ES-I3 (cell line): ENCODE data around the gene PLXNA3.

ENCODE experiments used
- H3K36me3 ChIP-seq: 2 replicates; pipeline ENCODE4 v1.6.1; 2013; ENCODE audit warnings: mild to moderate bottlenecking, low read length, control low read depth, moderate library complexity; ENCODE audit not compliant: insufficient read depth
- H3K4me1 ChIP-seq: 2 replicates; pipeline ENCODE4 v1.6.1; 2013; ENCODE audit warnings: mild to moderate bottlenecking, control low read depth, low read length; ENCODE audit not compliant: insufficient read depth
- H3K9ac ChIP-seq: 2 replicates; pipeline ENCODE4 v1.6.1; 2013; ENCODE audit warnings: low read depth, mild to moderate bottlenecking, low read length, moderate library complexity
- H3K9me3 ChIP-seq: 2 replicates; pipeline ENCODE4 v1.6.1; 2013; ENCODE audit warnings: mild to moderate bottlenecking, low read length, moderate library complexity; ENCODE audit not compliant: control insufficient read depth, insufficient read depth

PLXNA3 gene

GRCh38 chrX:154458954-154459778 is 1.1 kb downstream of the PLXNA3 start:
- Histone ChIP-seq H3K4me1 (no peaks in the 10 kb centered on the region; the same call in 1 of the 2 replicates), H3K9me3 (no peaks in the 10 kb centered on the region), H3K9ac (peak overlapping the region; percentile 44; the same call in 1 of the 2 replicates), H3K36me3 (no peaks in the 10 kb centered on the region)

GRCh38 chrX:154459832-154460231 is 1.8 kb downstream of the PLXNA3 start:
- H3K9me3 ChIP-seq = no peaks in the 10 kb centered on the region
- H3K36me3 ChIP-seq = no peaks in the 10 kb centered on the region
- H3K4me1 ChIP-seq = no peaks in the 10 kb centered on the region; the same call in 1 of the 2 replicates
- no peak overlapping the region for H3K9ac ChIP-seq

- no peaks in the 10 kb centered on the region for H3K36me3 ChIP-seq
- no peaks in the 10 kb centered on the region; the same call in 1 of the 2 replicates for H3K4me1 ChIP-seq
- no peak overlapping the region for H3K9ac ChIP-seq
- no peaks in the 10 kb centered on the region for H3K9me3 ChIP-seq
These were observed 2.2 kb downstream of the PLXNA3 start for GRCh38 chrX:154460326-154460725.

DNA sequence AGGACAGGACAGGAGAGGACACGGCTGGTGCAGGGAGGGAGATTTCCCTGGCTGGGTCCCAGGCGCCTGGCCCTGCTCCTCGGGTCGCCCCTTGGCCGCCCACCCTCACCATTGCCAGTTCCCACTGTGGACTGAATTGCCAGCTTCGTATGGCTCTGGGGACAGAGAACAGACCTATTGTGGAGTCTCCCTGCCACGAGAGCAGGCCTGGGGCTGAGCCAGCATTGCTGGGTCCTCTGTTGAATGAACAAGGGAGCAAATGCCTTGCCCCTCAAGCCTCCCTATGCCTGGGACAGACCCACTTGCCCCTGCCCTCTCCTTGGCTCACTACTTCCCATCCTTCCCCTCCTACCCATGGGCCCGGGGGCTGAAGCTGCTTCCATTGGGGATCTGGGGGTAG is 4.3 kb downstream of the PLXNA3 start:
- Histone ChIP-seq H3K9me3 (no peaks in the 10 kb centered on the region), H3K4me1 (no peaks in the 10 kb centered on the region; the same call in 1 of the 2 replicates), H3K9ac (no peak overlapping the region), H3K36me3 (no peaks in the 10 kb centered on the region)

DNA sequence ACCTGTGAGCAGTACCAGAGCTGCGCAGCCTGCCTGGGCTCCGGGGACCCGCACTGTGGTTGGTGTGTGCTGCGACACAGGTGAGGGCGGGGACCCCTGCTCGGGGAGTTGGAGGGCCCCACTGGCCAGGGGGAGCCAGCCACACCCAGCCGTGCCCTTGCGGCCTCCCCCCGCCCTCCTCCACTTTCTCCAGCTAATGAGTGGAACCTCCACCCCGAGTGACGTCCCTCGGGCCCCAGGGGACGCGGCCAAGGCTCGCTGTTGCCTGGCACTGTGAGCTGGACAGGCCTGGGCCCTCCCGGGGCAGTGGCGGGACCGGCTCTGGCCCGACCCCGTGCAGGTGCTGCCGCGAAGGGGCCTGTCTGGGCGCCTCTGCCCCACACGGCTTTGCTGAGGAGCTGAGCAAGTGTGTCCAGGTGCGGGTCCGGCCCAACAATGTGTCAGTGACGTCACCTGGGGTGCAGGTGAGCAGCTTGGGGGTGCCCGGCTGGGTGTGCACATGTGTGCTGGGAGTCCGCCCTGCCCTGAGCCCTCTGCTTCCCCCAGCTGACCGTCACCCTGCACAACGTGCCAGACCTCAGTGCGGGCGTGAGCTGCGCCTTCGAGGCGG is 5.6 kb downstream of the PLXNA3 start:
- H3K36me3 ChIP-seq = no peaks in the 10 kb centered on the region
- H3K9me3 ChIP-seq = no peaks in the 10 kb centered on the region
- H3K9ac ChIP-seq = no peak overlapping the region
- H3K4me1 ChIP-seq = no peaks in the 10 kb centered on the region; the same call in 1 of the 2 replicates

GRCh38 chrX:154464806-154465365 is 6.8 kb downstream of the PLXNA3 start:
- H3K36me3 ChIP-seq = no peaks in the 10 kb centered on the region; the same call in 1 of the 2 replicates
- H3K9me3 ChIP-seq = no peaks in the 10 kb centered on the region
- H3K4me1 ChIP-seq = no peaks in the 10 kb centered on the region
- no peak overlapping the region for H3K9ac ChIP-seq

- no peaks in the 10 kb centered on the region; the same call in 1 of the 2 replicates for H3K36me3 ChIP-seq
These were observed 7.5 kb downstream of the PLXNA3 start for GRCh38 chrX:154465601-154466000.

GRCh38 chrX:154466036-154466435 is 8.0 kb downstream of the PLXNA3 start:
- Histone ChIP-seq H3K4me1 (no peaks in the 10 kb centered on the region), H3K36me3 (no peaks in the 10 kb centered on the region; the same call in 1 of the 2 replicates), H3K9me3 (no peaks in the 10 kb centered on the region), H3K9ac (no peak overlapping the region)

More at GRCh38 chrX:154465601-154466000, 7.5 kb downstream of the PLXNA3 start:
- H3K4me1 ChIP-seq = no peaks in the 10 kb centered on the region
- no peaks in the 10 kb centered on the region for H3K9me3 ChIP-seq
- no peak overlapping the region for H3K9ac ChIP-seq

GRCh38 chrX:154466907-154467306 is 8.8 kb downstream of the PLXNA3 start:
- H3K36me3 ChIP-seq = no peaks in the 10 kb centered on the region; the same call in 1 of the 2 replicates
- H3K4me1 ChIP-seq = no peaks in the 10 kb centered on the region
- H3K9me3 ChIP-seq = no peaks in the 10 kb centered on the region
- no peak overlapping the region for H3K9ac ChIP-seq

DNA sequence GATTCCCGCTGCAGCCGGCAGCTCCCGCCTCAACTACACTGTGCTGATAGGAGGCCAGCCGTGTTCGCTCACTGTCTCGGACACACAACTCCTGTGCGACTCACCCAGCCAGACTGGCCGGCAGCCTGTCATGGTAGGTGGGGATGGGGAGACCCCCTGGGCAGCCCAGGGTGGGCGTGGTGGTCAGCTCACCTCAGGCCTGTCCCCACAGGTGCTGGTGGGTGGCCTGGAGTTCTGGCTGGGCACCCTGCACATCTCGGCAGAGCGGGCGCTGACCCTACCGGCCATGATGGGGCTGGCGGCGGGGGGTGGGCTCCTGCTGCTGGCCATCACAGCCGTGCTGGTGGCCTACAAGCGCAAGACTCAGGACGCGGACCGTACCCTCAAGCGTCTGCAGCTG is 9.5 kb downstream of the PLXNA3 start:
- Histone ChIP-seq H3K9ac (no peak overlapping the region), H3K4me1 (no peaks in the 10 kb centered on the region), H3K36me3 (no peaks in the 10 kb centered on the region; the same call in 1 of the 2 replicates), H3K9me3 (no peaks in the 10 kb centered on the region)

DNA sequence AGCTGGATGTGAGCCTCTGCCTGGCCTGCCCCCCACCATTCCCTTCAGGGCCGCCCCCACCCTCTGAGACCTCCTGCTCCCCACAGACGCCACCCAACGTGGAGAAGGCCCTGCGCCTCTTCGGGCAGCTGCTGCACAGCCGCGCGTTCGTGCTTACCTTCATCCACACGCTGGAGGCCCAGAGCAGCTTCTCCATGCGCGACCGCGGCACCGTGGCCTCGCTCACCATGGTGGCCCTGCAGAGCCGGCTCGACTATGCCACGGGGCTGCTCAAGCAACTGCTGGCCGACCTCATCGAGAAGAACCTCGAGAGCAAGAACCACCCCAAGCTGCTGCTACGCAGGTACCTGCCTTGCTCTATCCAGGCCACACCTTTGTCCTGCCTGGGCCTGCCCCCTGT is 10.1 kb downstream of the PLXNA3 start:
- H3K9me3 ChIP-seq = no peaks in the 10 kb centered on the region
- H3K36me3 ChIP-seq = no peaks in the 10 kb centered on the region; the same call in 1 of the 2 replicates
- no peaks in the 10 kb centered on the region for H3K4me1 ChIP-seq
- H3K9ac ChIP-seq = no peak overlapping the region

DNA sequence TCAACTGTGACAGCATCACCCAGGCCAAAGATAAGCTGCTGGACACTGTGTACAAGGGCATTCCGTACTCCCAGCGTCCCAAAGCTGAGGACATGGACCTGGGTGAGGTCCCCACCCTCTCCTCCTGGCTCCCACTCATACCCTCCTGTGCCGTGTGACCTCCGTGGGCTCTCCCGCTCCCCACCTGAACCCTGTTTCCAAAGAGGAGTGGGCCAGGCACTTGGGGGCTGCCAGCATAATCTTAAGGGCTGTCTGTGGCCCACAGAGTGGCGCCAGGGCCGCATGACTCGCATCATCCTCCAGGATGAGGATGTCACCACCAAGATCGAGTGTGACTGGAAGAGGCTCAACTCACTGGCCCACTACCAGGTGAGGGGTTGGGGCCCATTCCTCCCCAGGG is 11.0 kb downstream of the PLXNA3 start:
- no peak overlapping the region for H3K9ac ChIP-seq
- H3K4me1 ChIP-seq = no peaks in the 10 kb centered on the region
- no peaks in the 10 kb centered on the region for H3K9me3 ChIP-seq
- H3K36me3 ChIP-seq = no peaks in the 10 kb centered on the region; the same call in 1 of the 2 replicates

DNA sequence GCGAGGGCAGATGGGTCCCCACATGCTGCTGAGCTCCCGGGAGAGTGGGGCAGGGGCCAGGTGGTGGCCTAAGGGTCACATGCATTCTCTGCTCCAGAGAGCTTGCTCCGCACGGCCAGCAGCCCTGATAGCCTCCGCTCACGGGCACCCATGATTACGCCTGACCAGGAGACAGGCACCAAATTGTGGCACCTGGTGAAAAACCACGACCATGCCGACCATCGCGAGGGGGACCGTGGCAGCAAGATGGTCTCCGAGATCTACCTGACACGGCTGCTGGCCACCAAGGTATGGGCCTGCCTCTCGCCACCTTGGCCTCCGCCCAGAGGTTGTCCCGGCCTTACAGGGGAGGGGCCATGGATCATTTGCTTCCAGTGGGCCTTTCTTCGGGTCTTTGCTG is 11.8 kb downstream of the PLXNA3 start:
- Histone ChIP-seq H3K9ac (no peak overlapping the region), H3K4me1 (no peaks in the 10 kb centered on the region), H3K9me3 (no peaks in the 10 kb centered on the region), H3K36me3 (no peaks in the 10 kb centered on the region; the same call in 1 of the 2 replicates)

DNA sequence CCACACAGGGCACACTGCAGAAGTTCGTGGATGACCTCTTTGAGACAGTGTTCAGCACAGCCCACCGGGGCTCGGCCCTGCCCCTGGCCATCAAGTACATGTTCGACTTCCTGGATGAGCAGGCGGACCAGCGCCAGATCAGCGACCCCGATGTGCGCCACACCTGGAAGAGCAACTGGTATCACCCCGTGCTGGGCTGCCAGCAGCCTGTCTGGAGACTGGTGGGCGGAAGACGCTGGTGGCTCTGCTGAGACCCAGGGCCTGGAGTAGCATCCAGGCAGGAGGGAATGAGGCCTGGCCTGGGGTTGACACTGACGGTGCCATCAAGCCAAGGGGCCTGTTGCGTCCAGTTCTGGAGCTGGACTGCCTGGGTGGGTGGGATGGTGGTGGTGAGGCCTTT is 12.4 kb downstream of the PLXNA3 start:
- no peaks in the 10 kb centered on the region for H3K9me3 ChIP-seq
- no peaks in the 10 kb centered on the region for H3K4me1 ChIP-seq
- H3K9ac ChIP-seq = no peak overlapping the region
- H3K36me3 ChIP-seq = no peaks in the 10 kb centered on the region; the same call in 1 of the 2 replicates
